Ishikawa (cell line): ENCODE results near the gene ANK3.

Experiments used
- CEBPB ChIP-seq: IDR thresholded peaks from 2 replicates; pipeline ENCODE4 v1.6.1; 2012
- CREB1 ChIP-seq: IDR thresholded peaks from 2 replicates; pipeline ENCODE4 v1.6.1; 2012; ENCODE audit warnings: low read depth
- EGR1 ChIP-seq: IDR thresholded peaks from 2 replicates; pipeline ENCODE4 v1.6.1; 2012
- EP300 ChIP-seq: IDR thresholded peaks from 2 replicates; pipeline ENCODE4 v1.6.1; 2012; ENCODE audit warnings: borderline replicate concordance
- FOXM1 ChIP-seq: IDR thresholded peaks from 2 replicates; pipeline ENCODE4 v1.6.1; 2012; ENCODE audit warnings: low read depth, borderline replicate concordance
- MAX ChIP-seq: IDR thresholded peaks from 2 replicates; pipeline ENCODE4 v1.6.1; 2012
- NFIC ChIP-seq: IDR thresholded peaks from 2 replicates; pipeline ENCODE4 v1.6.1; 2012
- RAD21 ChIP-seq: IDR thresholded peaks from 2 replicates; pipeline ENCODE4 v1.6.1; 2012; ENCODE audit warnings: low read depth
- REST ChIP-seq: IDR thresholded peaks from 2 replicates; pipeline ENCODE4 v1.6.1; 2012; ENCODE audit warnings: low read depth, mild to moderate bottlenecking
- TAF1 ChIP-seq: IDR thresholded peaks from 2 replicates; pipeline ENCODE4 v1.6.1; 2012; ENCODE audit warnings: low read depth, mild to moderate bottlenecking
- TCF12 ChIP-seq: IDR thresholded peaks from 2 replicates; pipeline ENCODE4 v1.6.1; 2012; ENCODE audit warnings: low read depth
- TEAD4 ChIP-seq: IDR thresholded peaks from 2 replicates; pipeline ENCODE4 v1.6.1; 2012
- USF1 ChIP-seq: IDR thresholded peaks from 2 replicates; pipeline ENCODE4 v1.6.1; 2012
- YY1 ChIP-seq: IDR thresholded peaks from 2 replicates; pipeline ENCODE4 v1.6.1; 2012; ENCODE audit warnings: low read depth
- ZBTB7A ChIP-seq: IDR thresholded peaks from 2 replicates; pipeline ENCODE4 v1.6.1; 2012; ENCODE audit warnings: low read depth

Gene ANK3

GRCh38 chr10:60099998-60100747, 289.5 kb downstream of the ANK3 start:
- TF ChIP-seq MAX (no peak), RAD21 (peak; percentile 72), TAF1 (no peak), EGR1 (no peak), EP300 (no peak)

GRCh38 chr10:60098677-60099601, 290.7 kb downstream of the ANK3 start:
- TF ChIP-seq TEAD4 (no peak), YY1 (no peak), FOXM1 (no peak), TCF12 (no peak), NFIC (no peak), RAD21 (no peak), EP300 (no peak), CREB1 (no peak), ZBTB7A (no peak), TAF1 (no peak)

- TF ChIP-seq RAD21 (no peak), TEAD4 (no peak), REST (no peak), TAF1 (no peak), TCF12 (no peak), EP300 (no peak), CEBPB (no peak), CREB1 (no peak), USF1 (no peak), MAX (no peak)
These were observed 292.7 kb downstream of the ANK3 start for GRCh38 chr10:60096761-60097513.

- no peak for TF ChIP-seq MAX
- no peak for TF ChIP-seq TCF12
- no peak for TF ChIP-seq NFIC
- TF ChIP-seq EGR1, result no peak
- TF ChIP-seq REST, result no peak
- no peak for TF ChIP-seq TEAD4
- no peak for TF ChIP-seq TAF1
These were observed 296.4 kb downstream of the ANK3 start for GRCh38 chr10:60093317-60093716.

- TF ChIP-seq RAD21, result no peak
- no peak for TF ChIP-seq CREB1
- TF ChIP-seq NFIC, result no peak
- no peak for TF ChIP-seq TEAD4
- no peak for TF ChIP-seq MAX
- TF ChIP-seq ZBTB7A, result no peak
- no peak for TF ChIP-seq REST
- TF ChIP-seq EP300, result no peak
These were observed 302.8 kb downstream of the ANK3 start for GRCh38 chr10:60086862-60087261.
